ENCODE results near the gene FGGY. TPM values are rescaled to one million over a fixed set of nuclear protein-coding genes. Genes with fewer than 3 reads are reported as not detected.

Gene FGGY
- total RNA-seq, 1 experiment from 2014 or later = 16.2 TPM

DNA sequence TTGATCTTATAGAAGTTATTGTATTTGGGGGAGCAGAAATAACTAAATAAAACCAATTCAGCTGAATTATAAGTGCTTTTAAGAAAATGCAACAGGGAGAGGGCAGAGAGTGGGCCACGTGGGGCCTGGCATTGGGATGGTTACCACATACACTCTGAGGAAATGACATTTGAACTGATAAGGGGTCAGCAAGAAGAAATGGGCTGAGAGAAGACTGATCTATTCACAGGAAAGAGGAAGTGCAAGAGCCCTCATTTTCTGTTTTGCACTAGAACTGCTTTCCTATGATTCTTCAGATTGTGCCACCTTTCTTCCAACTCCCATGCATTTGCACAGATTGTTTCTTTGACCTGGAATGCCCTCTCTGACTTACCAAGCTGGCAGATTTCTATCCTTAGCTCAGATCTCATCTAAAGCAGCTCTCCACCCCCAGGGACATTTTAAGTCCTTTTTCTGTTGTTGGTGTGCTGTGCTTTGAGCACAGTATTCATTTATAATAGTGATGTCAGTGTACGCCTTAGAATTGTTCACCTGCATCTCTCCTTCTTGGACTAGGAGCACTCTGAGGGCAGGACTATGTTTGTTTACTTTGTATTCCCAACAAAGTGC, 115.9 kb downstream of the FGGY start:
- DNase-seq (ENCODE audit: low read depth) = peak; percentile 17

DNA sequence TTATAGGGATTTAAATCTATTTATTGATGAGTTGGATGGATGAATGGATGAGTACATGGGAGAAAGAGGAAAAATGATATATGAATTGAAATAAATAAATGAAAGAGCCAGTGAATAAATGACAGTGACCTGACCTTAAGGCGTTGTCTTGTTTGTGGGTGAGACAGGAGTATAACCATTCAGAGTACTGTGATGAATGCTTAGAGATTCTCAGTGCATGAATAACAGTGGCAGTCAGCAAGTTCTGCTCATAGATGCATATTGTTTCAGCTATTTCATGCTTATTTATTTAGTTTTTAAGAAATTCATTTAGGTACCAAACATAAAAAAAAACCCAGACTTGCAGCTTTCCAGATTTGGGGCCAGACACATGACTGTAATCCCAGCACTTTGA, 116.4 kb downstream of the FGGY start:
- DNase-seq (ENCODE audit: low read depth) = no peak

DNA sequence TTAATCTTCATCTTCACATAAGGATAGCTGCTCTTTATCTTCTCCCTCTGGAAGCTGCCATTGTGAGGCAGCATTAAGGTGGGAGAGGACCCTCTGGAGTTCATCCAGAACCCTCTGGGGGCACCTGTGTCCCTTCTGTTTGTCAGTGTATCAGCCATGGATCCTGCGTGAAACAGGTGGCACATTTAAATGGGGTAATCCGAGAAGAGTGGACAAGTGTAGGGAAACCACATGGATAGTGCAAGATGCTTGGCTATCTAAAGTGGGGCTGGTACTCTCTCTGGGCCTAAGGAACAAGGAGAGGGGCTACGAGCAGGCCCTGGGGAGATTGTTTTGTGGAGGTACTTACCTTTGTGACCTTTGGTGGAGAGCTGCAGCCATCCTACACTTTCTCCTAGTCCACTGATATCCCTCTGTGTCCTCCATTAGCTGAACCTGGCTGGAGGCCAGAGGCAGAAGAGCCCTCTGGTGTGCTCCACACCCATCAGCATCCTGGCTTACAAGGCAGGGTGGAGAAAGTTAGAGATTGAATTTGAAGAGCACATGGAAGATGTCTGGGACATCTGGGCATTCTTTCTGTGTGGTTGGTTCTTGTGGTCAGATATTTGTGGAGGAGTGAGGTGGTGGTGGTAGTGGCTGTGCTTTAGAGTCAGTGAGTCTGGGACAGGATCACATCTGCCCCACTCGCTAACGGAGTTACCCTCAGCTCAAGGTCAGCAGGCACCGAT, 117.7 kb downstream of the FGGY start:
- peak; percentile 96 for DNase-seq (ENCODE audit: low read depth)

DNA sequence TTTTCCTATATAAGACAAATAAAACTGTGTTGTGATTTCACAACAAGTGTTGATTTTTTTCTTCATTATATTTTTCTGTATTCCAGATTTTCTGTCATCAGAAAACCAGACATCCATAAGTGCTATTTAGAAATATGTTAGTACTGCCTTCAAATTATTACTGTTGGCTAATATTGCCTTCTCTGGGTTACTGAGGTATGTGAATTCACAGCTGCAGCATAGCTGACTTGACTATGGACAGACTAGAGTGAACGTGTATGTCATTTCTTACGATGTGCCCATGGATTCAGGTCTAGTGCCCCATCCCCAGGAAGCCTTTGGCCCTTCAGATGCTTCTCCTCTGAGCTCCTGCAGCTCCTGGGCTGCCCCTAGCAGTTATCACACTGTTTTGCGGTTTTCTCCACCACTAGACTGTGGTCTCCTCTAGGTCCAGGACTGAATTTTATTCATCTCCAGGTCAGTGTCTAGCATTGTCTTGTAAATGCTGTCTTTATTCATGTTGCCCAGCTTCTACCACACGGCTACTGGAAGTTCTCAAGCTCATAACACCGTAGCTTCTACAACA, 118.5 kb downstream of the FGGY start:
- DNase-seq (ENCODE audit: low read depth) = peak; percentile 29

DNA sequence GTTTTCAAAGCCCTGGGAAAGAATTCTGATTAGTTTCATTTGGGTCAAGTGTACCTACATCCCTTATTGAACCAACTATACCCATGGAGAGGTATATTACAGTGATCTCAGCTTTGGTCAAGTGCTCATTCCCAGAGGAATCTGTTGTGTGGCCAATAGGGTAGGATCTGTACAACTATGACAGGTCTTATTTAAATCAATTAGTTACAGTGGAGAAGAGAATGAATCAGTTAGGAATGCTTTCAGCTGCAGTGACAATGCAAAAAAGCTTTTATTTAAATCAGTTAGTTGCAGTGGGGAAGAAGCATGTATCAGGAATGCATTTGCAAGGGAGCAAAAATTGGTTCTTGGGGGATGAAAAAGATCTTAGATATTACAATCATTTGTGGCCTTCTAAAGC, 119.0 kb downstream of the FGGY start:
- DNase-seq (ENCODE audit: low read depth) = peak; percentile 40

DNA sequence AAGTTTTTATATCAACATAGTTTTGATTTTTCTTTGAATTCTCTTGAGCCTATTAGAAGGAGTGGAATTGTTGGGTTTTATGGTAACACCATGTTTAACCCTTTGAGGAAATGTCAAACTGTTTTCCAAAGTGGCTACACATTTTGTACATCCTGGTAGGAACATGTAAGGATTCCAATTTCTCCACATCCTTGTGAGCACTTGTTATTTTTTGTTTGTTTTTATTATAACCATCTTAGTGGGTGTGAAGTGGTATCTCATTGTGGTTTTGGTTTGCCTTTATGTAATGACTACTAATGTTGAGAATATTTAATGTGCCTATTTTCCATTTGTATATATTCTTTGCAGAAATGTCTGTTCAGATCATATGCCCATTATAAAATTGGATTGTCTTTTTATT, 120.5 kb downstream of the FGGY start:
- DNase-seq (ENCODE audit: low read depth) = peak; percentile 68

DNA sequence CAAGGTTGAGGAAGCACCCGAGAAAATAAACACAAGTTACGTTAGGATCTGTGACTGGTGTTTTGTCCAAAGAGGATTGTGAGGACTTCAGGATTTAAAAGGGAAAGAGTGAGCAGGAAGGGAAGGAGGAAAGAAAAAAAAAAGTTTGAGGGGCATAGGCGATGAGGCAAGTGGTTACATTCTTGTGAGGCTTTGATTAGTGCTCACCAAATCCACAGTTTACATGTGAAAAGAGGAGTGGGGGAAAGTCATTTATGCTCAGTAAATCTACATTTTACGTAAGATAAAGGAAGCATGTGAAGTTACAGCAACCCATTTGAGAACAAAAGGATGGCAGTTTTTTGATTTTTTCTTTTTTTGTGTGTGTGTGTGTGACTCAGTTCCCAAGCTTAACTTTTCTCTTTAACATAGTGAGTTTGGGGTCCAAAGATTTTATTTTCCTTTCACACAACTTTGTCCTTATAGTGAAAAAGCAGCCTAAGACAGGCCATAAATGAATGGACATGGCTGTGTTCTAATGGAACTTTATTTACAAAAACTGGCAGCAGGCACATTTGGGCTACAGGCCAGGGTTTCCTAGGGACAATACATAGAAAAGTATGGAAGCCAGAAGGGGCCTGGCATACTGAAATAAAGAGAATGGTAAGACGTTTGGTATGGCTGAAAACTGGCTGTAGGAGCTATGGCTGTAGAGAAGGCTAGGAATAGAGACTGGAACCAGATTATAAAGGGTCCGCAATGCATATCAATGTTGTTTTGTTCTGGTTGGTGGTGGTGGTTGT, 121.7 kb downstream of the FGGY start:
- DNase-seq (ENCODE audit: low read depth) = no peak

DNA sequence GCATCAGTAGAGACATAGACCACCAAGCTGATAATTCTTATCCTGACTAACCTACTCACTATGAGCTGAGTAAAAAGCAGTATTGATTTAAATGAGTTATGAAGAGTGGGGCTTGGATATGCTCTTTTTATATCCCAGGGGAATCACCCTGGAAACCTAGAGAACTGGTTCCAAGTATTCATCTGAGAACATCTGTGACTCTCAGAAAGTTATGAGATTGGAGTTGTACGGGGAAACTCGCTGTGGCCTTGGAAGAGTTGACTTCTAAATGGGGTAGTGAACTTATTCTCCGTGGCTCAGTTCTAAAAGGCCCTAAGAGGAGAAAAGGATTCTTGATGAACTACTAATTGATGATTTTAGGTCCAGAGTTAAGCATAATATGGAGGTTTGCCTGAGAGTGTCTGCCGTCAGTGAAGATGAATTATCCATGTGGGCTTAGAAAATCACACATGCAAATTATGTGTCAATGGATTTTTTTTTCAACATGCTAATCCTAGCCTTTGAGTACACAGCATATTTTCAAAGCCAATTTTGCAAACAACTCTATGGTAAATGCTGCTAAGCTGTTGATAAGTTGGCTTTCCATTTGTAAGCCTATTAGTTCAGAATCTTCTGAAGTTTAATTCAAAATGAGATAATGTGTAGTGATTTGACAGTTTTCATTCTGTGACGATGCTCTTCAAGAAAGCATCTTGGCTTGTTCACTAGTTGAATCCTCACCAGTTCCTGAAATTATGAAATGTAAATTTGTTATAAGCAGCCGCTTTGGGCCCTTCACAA, 122.7 kb downstream of the FGGY start:
- DNase-seq (ENCODE audit: low read depth) = no peak

DNA sequence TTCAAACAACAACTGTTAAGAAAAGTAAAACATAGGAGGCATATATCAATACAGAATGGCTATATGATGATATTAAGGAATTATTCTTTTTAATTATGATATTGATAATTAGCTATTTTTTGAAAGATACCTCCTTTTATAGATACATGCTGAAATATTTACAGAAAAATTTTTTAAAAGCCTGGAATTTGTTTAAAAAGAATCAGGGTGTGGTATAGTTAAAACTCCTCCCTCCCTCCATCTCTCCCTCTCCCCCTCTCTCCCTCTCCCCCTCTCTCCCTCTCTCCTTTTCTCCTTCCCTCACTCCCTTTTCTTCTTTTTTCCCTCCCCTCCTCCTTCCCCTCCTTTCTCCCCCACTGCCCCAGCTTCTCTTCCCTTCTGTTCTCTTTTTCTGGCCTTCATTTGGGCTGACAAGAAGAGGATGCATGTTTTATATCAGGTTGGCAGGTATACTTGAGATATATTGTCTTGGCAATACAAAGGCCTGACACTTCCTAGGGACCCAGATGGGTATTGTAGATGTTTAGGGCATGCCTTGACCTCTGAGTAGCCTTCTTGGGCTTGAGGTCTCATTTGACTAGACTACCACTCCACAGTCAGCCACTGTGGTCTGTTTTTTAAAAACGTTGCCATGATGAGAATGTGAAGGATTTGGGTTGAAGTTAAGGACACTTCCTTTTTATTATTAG, 124.5 kb downstream of the FGGY start:
- DNase-seq (ENCODE audit: low read depth) = no peak

DNA sequence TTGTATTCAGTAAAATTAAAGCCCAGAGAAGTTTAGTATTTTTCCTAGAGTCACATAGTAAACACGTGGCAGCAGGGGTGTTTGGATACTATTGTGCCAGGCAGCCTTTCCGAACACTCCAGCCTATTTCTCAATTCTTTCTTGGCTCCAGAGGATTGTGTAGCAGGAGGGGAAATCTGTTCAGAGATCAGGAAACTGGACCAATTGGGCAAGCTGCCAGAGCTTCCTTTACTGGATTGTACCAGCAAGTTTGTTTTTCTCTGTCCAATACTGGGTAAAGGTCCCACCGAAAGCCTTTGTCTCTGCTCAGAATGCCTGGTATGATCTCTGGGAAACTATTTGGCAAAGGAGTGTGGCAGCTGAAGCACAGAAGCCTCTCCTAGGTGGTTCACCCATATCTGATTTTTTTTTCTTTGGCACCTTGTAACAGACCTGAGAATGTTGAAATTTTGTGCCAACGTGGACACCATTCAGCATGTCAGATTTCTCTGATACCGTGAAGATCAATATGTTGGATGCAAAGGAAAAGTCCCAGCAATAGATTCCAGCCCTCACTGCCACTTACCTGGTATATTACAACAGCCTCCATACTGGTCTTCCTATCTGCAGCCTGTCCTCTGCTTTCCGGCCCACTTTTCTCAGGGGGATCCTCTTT, 126.2 kb downstream of the FGGY start:
- DNase-seq (ENCODE audit: low read depth) = peak; percentile 71

DNA sequence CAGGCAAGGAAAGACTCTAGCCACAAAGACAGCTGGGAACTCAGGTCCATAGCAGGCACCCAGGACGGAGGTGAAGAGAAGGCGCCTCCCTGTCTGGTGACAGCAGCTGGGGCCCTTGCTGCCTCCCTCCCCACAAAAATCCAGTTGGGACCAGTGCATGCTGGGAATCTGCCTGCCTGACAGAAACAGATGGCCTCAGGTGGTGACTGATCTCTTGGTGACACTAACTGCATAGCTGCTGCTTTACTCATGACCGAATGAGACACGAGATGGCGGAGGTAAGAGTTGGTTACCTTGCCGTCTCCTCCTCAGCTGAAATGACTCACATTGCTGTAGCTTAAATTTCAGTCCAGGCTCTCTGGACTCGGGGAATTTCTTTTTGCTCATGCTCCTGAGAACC, 130.3 kb downstream of the FGGY start:
- DNase-seq (ENCODE audit: low read depth) = peak; percentile 99

DNA sequence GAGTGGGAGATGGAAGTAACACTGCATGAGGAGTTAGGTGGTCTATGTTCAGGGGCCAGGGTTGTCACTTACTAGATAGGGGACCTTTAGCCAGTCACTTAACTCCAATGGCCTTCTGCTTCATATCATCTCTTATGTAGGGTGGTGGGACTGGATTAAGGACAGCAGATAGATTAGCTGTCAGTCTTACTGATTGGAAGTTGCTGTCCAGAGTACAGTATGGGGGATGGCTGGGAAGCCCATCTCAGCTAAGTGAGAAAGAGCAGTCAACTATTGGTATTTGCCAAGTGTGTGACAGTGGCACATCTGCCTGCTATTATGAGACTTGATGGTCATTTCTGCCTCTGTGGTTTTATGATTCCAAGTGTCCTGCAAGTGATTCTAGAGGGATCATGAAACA, 130.9 kb downstream of the FGGY start:
- no peak for DNase-seq (ENCODE audit: low read depth)

DNA sequence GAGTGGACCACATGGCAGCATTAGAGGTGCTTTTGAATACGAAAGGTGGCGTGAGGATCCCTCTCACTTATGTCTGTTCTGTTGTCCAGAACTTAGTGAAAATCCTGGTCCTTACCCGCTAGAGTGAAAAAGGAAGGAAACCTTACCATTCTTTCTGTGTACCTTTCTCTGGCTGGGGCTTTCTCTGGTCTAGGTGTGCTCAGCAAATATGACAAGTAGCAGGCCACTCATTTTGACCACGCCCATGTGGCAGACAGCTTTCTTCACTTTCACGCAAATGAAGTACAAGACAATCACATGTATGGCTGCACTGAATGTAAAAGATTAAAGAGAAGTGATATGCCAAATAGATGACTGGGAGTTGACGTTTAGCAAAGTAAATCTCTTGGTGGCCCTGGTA, 131.9 kb downstream of the FGGY start:
- DNase-seq (ENCODE audit: low read depth) = no peak

DNA sequence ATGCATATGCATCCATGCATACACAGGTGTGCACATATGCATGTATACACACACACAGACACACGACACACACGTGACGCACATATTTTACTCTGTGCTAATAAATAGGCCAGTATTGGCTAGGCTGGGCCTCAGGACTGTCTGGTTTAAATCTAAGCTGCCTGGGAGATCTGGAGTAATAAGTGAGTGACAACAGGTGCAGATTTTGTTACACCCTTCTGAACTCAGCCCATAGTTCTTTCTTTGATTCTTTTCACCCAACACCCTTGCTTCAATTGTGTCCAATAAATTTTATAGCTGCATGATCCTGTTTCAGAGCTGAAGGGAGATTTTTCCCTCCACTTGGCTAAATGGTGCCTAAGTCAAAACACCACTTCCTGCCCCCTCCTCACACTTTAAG, 132.8 kb downstream of the FGGY start:
- DNase-seq (ENCODE audit: low read depth) = no peak

DNA sequence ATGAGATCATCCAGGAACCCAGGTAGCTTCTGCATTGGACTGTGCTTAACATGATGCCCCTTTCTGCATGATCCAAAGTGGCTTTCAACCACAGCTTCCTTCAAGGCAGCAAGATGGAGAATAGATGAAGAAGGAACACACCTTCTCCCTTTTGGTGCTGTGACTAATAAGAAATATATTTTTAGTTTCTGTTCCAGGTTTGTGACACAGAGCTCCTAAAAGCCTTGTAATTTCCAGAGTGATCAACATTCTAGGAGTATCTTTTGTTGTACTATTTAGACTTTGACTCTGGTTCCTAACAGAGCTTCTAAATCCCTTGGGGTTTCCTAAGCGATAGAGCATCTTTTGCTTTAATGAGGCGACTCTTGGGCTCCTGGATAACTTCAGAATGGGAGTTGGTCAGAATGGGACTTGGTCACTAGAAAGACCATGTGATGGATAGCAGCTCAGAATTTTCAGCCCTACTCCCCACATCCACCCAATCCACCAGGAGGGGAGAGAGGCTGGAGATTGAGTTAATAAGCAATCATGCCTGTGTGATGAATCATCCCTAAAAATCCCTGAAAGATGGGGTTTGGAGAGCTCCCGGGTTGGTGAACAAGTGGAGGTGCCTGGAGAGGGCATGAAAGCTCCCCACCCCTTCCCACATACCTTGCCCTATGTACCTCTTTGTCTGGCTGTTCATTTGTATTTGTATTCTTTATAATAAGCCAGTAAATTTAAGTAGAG, 134.8 kb downstream of the FGGY start:
- peak; percentile 68 for DNase-seq (ENCODE audit: low read depth)

DNA sequence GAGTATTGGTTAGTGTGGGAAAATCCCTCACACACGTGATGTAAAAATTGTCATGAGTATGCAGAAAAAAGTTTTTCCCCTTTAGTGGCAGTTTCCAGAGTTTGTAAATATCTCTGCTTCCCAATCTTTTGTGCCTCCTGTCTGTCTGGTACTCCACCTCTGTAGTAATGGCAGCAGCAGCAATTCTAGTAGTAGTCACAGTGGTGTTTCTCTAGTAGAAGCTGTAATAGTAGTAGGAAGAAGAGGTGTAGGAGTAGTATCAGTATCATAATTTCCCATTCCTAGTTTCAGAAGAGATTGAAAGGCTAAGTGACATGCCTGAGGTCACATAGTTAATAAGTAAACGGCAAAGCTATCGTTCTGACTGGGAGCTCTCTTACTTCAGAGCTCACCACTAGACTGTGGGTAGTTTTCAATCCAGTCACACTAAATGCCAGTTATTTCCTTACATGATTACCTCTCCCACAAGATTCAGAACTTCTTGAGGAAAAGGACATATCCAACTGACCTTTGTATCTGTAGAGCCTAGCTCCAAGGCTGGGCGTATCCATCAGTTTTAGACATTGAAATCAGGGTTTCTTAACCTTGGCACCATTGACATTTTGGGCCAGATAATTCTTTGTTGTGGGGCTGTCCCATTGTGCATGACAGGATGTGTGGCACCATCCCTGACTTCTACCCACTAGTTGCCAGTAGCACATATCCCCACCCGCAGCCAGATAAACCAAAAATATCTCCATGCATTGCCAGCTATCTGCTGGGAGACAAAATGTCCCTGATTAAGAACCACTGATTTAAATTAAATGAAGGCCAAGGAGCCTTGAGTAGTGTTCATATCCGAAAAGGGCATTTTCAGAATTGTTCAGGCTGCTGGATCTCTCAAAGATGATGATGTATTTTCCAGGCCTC, 135.9 kb downstream of the FGGY start:
- DNase-seq (ENCODE audit: low read depth) = no peak

DNA sequence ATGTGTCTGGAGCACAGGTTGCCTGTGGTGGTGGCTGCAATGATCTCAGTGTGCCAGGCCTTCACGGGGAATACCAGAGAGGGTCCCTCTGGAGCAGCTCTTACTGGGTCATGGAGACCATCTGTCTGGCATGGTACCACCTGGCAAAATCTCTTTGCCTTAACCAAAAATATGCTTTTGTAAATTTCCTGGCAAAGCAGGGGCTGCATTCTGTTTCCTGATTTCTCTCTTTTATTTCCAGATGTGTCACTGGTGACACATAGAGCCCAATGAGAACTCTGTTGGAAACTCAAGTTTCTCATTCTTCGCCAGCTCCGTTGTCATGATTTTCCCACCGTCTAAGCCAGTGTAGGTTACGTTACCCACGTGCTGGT, 136.5 kb downstream of the FGGY start:
- peak; percentile 92 for DNase-seq (ENCODE audit: low read depth)

DNA sequence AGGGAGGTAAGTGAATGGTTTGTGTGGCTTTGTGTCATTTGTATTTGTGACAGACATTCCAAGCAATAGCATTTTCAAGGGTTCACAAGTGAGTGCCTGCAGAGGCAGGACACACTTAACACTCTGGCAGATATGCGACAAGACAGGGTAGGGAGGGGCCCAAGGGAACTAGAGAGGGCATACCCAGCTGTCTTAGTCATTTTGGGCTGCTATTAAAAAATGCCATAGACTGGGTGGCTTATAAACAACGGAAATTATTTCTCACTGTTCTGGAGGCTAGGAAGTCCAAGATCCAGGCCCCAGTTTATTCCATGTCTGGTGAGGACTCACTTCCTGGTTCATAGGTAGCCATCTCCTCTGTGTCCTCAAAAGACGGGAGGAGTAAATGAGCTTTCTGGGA, 137.4 kb downstream of the FGGY start:
- DNase-seq (ENCODE audit: low read depth) = peak; percentile 92

DNA sequence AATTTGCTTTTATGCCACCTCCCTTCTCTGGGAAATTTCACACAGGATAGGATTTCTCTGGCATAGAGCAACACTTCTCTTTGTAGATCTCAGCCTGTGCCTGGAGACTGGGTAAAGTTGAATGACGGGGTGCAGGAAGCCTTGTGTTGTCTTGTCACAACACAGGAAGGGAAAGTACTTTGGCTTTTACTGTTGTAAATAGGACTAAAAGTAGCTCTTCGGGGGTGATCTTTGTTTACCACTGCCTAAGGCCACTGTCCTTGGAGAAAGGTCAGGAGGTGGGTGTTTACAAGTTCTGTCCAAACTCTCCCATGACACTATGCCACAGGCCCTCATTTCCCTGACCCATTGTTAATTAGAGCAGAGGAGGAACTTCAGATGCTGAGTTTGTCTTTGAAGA, 139.7 kb downstream of the FGGY start:
- DNase-seq (ENCODE audit: low read depth) = no peak
